GM23248 (cell line): ENCODE results near the gene FXYD6. TPM values are rescaled to one million over a fixed set of nuclear protein-coding genes. Genes with fewer than 3 reads are reported as not detected.
A peak's percentile ranks its signal among the peaks of the same experiment; 100 is the strongest.
"Not testable (repeated sequence)": the region's sequence is repeated elsewhere in the genome, so short reads cannot be mapped to it uniquely, and the experiment has no call there.

Experiments used
- DNase-seq: peaks from one replicate; pipeline ENCODE4 v3.0.0-alpha.2; 2015
- H2AFZ ChIP-seq: fragments of 200-600 bp; sonication (generic); 2 replicates; pipeline ENCODE4 v1.6.1; 2016; ENCODE audit warnings: antibody characterized with exemption
- H3F3A ChIP-seq: fragments of 200-600 bp; sonication (generic); 2 replicates; pipeline ENCODE4 v1.6.1; 2016; ENCODE audit warnings: mild to moderate bottlenecking, antibody characterized with exemption, mixed run types; ENCODE audit not compliant: insufficient read depth
- H3K27ac ChIP-seq: fragments of 200-600 bp; sonication (generic); 2 replicates; pipeline ENCODE4 v1.5.1; 2016; ENCODE audit warnings: mild to moderate bottlenecking
- H3K27me3 ChIP-seq: fragments of 200-600 bp; sonication (generic); replicated peaks from 2 replicates; pipeline ENCODE4 v1.6.1; 2016; ENCODE audit warnings: mild to moderate bottlenecking; ENCODE audit not compliant: insufficient read depth
- H3K36me3 ChIP-seq: fragments of 200-600 bp; sonication (generic); 2 replicates; pipeline ENCODE4 v1.6.1; 2016; ENCODE audit warnings: low read depth, mild to moderate bottlenecking
- H3K4me1 ChIP-seq: fragments of 200-600 bp; sonication (generic); 2 replicates; pipeline ENCODE4 v1.6.1; 2016; ENCODE audit warnings: mild to moderate bottlenecking; ENCODE audit not compliant: insufficient read depth
- H3K4me2 ChIP-seq: fragments of 200-600 bp; sonication (generic); one replicate; pipeline ENCODE4 v1.6.1; 2016; ENCODE audit warnings: mild to moderate bottlenecking; ENCODE audit not compliant: unreplicated experiment
- H3K4me3 ChIP-seq: fragments of 200-600 bp; sonication (generic); 2 replicates; pipeline ENCODE4 v1.5.1; 2016; ENCODE audit warnings: mild to moderate bottlenecking
- H3K79me2 ChIP-seq: fragments of 200-600 bp; sonication (generic); 2 replicates; pipeline ENCODE4 v1.6.1; 2016; ENCODE audit warnings: mild to moderate bottlenecking; ENCODE audit not compliant: insufficient read depth
- H3K9ac ChIP-seq: fragments of 200-600 bp; sonication (generic); 2 replicates; pipeline ENCODE4 v1.6.1; 2016; ENCODE audit warnings: mild to moderate bottlenecking
- H3K9me2 ChIP-seq: fragments of 200-600 bp; sonication (generic); 2 replicates; pipeline ENCODE4 v1.6.1; 2016; ENCODE audit warnings: mixed run types, mild to moderate bottlenecking, moderate library complexity; ENCODE audit not compliant: insufficient read depth
- H3K9me3 ChIP-seq: fragments of 200-600 bp; sonication (generic); one replicate; pipeline ENCODE4 v1.6.1; 2017; ENCODE audit warnings: low read depth
- H4K20me1 ChIP-seq: fragments of 200-600 bp; sonication (generic); 2 replicates; pipeline ENCODE4 v1.6.0; 2016; ENCODE audit not compliant: insufficient read depth
- EZH2 ChIP-seq: fragments of 200-600 bp; sonication (generic); IDR thresholded peaks from 2 replicates; pipeline ENCODE4 v1.6.1; 2018; ENCODE audit warnings: antibody characterized with exemption, mild to moderate bottlenecking; ENCODE audit not compliant: insufficient read depth, poor library complexity, severe bottlenecking
- EZH2phosphoT487 ChIP-seq: fragments of 200-600 bp; sonication (generic); IDR thresholded peaks from 2 replicates; pipeline ENCODE4 v1.6.1; 2018; ENCODE audit warnings: antibody characterized with exemption, moderate library complexity, mild to moderate bottlenecking, low read depth; ENCODE audit not compliant: insufficient read depth
- WGBS, 2 experiments: methylation state at CpG; one replicate each; pipeline ENCODE4 v1.1.6; 2015 to 2017; ENCODE audit warnings: low lambda C conversion rate in 2 of 2, low coverage in 1 of 2; ENCODE audit errors: missing lambda C conversion rate in 2 of 2; 5-methylcytosine and 5-hydroxymethylcytosine counted together
- in situ Hi-C: fragments of 300-500 bp; cut with MboI; formaldehyde crosslinking; loops from 2 replicates; pipeline ENCODE4 v1.15.0; 2020
- polyA plus RNA-seq: library from polyadenylated mRNA; unstranded; fragments of >200 nt; fragmentation: Nextera tagmentation; extraction: Ambion mirVana; gene quantifications from 2 replicates; pipeline ENCODE4 v1.2.1, GENCODE V29; 2016
- total RNA-seq: library from RNA; depleted of rRNA; stranded (reverse); fragments of >200 nt; shearing (Covaris generic); gene quantifications from 2 replicates; pipeline ENCODE4 v1.2.3, GENCODE V29; 2014; rRNA removed

The FXYD6 gene, protein sequence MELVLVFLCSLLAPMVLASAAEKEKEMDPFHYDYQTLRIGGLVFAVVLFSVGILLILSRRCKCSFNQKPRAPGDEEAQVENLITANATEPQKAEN
- not detected in 2 replicates for total RNA-seq
- 0.20 TPM in 1 of 2 replicates, not detected in the other for polyA plus RNA-seq

GRCh38 chr11:117876341-117877119 lies at the start of gene FXYD6:
Gene FXYD6, minus strand, starts transcription at chr11:117876658. Its CDS starts 33,882 bp downstream, at chr11:117842776.
- Histone ChIP-seq H3K9me3 (no peaks in the 10 kb centered on the region), H3K27ac (no peak within 1 kb of the TSS), H3K4me1 (no peaks in the 10 kb centered on the region), H3K79me2 (no peaks in the 10 kb centered on the region), H3K36me3 (no peaks in the 10 kb centered on the region), H3K4me3 (no peak within 1 kb of the TSS), H4K20me1 (no peaks in the 10 kb centered on the region), H3F3A (no peaks in the 10 kb centered on the region), H3K27me3 (peaks cover 61% of the 10 kb centered on the region), H3K4me2 (no peak within 1 kb of the TSS), H2AFZ (no peak within 1 kb of the TSS), H3K9ac (no peak within 1 kb of the TSS), H3K9me2 (no peaks in the 10 kb centered on the region)
- peak; percentile 17 for DNase-seq
- WGBS, 2 experiments, result 2 to 3% methylated on average over 27 to 62 of the region's 63 CpGs
- TF ChIP-seq EZH2phosphoT487 (no peak), EZH2 (peak; percentile 32)
- in situ Hi-C loops, result no loop called here

DNA sequence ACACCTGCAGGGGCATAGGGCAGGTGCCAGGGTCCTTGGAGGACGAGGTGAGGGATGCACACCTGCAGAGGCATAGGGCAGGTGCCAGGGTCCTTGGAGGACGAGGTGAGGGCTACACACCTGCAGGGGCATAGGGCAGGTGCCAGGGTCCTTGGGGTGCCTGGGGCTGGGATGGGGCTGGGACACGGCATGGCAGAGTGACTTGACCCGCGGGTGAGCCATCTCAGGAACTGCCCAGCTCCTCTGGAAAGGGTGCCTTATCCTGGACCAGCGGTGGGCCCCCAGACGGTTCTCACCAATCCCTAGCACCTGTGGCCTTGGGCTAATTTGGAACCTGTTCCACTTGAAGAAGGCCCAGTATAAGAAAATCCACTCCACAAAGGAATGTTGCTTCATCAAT lies 49.7 kb upstream of the FXYD6 start:
- peaks cover 11% of the 10 kb centered on the region; the same call in 1 of the 2 replicates for H3K27me3 ChIP-seq
- H3K4me3 ChIP-seq, H4K20me1 ChIP-seq, H3K36me3 ChIP-seq, H3K4me2 ChIP-seq, H3K27ac ChIP-seq, H2AFZ ChIP-seq, H3K9ac ChIP-seq, in situ Hi-C loops, H3F3A ChIP-seq, DNase-seq, H3K4me1 ChIP-seq, H3K9me3 ChIP-seq, H3K79me2 ChIP-seq, H3K9me2 ChIP-seq: not testable (repeated sequence)
- WGBS, 2 experiments, result 40 to 47% methylated on average over 5 to 7 of the region's 7 CpGs

DNA sequence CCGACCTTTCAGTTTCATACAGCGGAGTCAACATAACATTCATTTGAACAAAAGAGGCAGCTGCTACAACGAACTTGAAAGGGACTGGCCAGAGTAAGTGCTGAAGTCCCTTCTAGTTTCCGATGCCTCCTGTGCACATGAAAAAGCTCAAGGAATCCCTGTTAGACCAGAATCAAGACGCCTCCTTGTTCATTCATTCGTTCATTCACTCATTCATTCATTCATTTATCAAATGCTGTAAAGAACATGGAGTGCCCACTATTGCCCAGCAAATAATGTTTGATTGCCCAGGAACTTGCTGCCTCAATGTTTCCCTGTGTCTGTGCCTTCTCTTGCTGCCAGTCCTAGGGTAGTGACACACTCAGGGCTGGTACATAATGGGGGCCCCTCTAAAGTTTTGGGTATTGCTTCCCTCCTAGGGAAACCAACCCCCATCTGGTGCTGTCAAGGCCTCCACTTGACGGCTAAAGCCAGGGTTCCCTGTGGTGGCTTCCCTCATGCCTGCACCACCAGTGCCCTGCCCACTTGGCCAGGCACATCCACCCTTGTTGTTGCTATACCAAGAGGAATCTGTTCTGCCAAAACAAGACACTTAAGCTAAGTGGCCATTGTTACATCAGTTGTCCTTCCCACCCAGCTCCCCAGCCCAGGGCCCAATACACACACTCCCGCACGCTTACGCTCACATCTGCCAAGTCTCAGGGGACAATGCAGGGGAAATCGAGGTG lies 48.9 kb upstream of the FXYD6 start:
- H3F3A ChIP-seq, result no peaks in the 10 kb centered on the region
- no peak overlapping the region for H3K4me3 ChIP-seq
- DNase-seq, result no peak
- H3K9me2 ChIP-seq, result no peaks in the 10 kb centered on the region
- WGBS, 2 experiments, result 59 to 60% methylated on average over 11 of the region's 11 CpGs
- no peak overlapping the region for H3K27ac ChIP-seq
- no peak overlapping the region for H3K4me2 ChIP-seq
- H2AFZ ChIP-seq, result no peak overlapping the region
- no peaks in the 10 kb centered on the region for H3K4me1 ChIP-seq
- H3K36me3 ChIP-seq, result no peaks in the 10 kb centered on the region
- H3K27me3 ChIP-seq, result peaks cover 9% of the 10 kb centered on the region; the same call in 1 of the 2 replicates
- no peak for TF ChIP-seq EZH2phosphoT487
- TF ChIP-seq EZH2, result no peak
- H3K79me2 ChIP-seq, result no peaks in the 10 kb centered on the region
- no peak overlapping the region for H3K9ac ChIP-seq
- H4K20me1 ChIP-seq, result no peaks in the 10 kb centered on the region
- no peaks in the 10 kb centered on the region for H3K9me3 ChIP-seq
- in situ Hi-C loops, result no loop called here

- WGBS, 2 experiments, result 37 to 40% methylated on average over 8 to 11 of the region's 11 CpGs
These were observed 48.2 kb upstream of the FXYD6 start for GRCh38 chr11:117924631-117925170.

More at GRCh38 chr11:117924631-117925170, 48.2 kb upstream of the FXYD6 start:
- in situ Hi-C loops, result no loop called here
- H3K27me3 ChIP-seq, result peaks cover 7% of the 10 kb centered on the region; the same call in 1 of the 2 replicates
- H3K4me3 ChIP-seq, result no peak overlapping the region
- H4K20me1 ChIP-seq, result no peaks in the 10 kb centered on the region
- H3F3A ChIP-seq, result no peaks in the 10 kb centered on the region
- H2AFZ ChIP-seq, result no peak overlapping the region
- H3K9me3 ChIP-seq, result no peaks in the 10 kb centered on the region
- no peak overlapping the region for H3K9ac ChIP-seq
- H3K9me2 ChIP-seq, result no peaks in the 10 kb centered on the region
- H3K79me2 ChIP-seq, result no peaks in the 10 kb centered on the region
- DNase-seq, result no peak
- H3K4me1 ChIP-seq, result no peaks in the 10 kb centered on the region
- TF ChIP-seq EZH2phosphoT487 (no peak), EZH2 (no peak)
- no peak overlapping the region for H3K27ac ChIP-seq
- no peak overlapping the region for H3K4me2 ChIP-seq
- H3K36me3 ChIP-seq, result no peaks in the 10 kb centered on the region
